Liver (tissue), 3 donors: ENCODE data around the gene PRSS58.

Experiments
- ATF3 ChIP-seq: IDR thresholded peaks from 2 replicates; pipeline ENCODE4 v1.6.1; 2016; ENCODE audit warnings: antibody characterized with exemption
- CTCF ChIP-seq: fragments of 150-350 bp; IDR thresholded peaks from 2 replicates; pipeline ENCODE4 v1.5.1; 2017; ENCODE audit warnings: improper control_type of control experiment, low read depth, low read length; ENCODE audit not compliant: missing input control
- FOXA1 ChIP-seq: IDR thresholded peaks from 2 replicates; pipeline ENCODE4 v1.6.1; 2016; ENCODE audit warnings: antibody characterized with exemption
- MAX ChIP-seq: IDR thresholded peaks from 2 replicates; pipeline ENCODE4 v1.6.1; 2016; ENCODE audit warnings: antibody characterized with exemption
- TAF1 ChIP-seq: conservative IDR thresholded peaks from 2 replicates; pipeline ENCODE4 v1.6.1; 2016; ENCODE audit warnings: antibody characterized with exemption, mild to moderate bottlenecking
- donor health status: healthy.
- donor health status: healthy.

- TF ChIP-seq ATF3 (no peak), CTCF (no peak), FOXA1 (no peak), TAF1 (no peak), MAX (no peak)
Measured at GRCh38 chr7:142279601-142280000, 21.7 kb upstream of the PRSS58 start.
